Adrenal gland (tissue), 5 donors: ENCODE data around the gene SOCS6.

Experiments used
- POLR2A ChIP-seq, 2 donors: fragments of 450-650 bp; IDR thresholded peaks; one replicate each; pipeline ENCODE4 v1.6.1; 2017; ENCODE audit warnings: antibody characterized with exemption in 2 of 2, mild to moderate bottlenecking in 2 of 2, moderate library complexity in 1 of 2
- TF ChIP-seq, protein P1 (sequence below), 6 experiments: fragments of 450-650 bp in 4 of 6; fragments of 200-600 bp in 2 of 6; sonication (generic) in 1 of 6; IDR thresholded peaks; 1 replicate in 5 of 6; 2 replicates in 1 of 6; pipeline versions ENCODE4 v1.5.1 to v1.8.0; 2016 to 2021; ENCODE audit warnings: antibody characterized with exemption in 6 of 6, mild to moderate bottlenecking in 2 of 6, moderate library complexity in 1 of 6
- donor health status: DM: no; HTN: no; CAD: no.

GRCh38 chr18:70326255-70326654, 37.4 kb downstream of the SOCS6 start:
- TF ChIP-seq POLR2A (IDR thresholded peaks at IDR 0.05), result no peak
- TF ChIP-seq, protein P1, sequence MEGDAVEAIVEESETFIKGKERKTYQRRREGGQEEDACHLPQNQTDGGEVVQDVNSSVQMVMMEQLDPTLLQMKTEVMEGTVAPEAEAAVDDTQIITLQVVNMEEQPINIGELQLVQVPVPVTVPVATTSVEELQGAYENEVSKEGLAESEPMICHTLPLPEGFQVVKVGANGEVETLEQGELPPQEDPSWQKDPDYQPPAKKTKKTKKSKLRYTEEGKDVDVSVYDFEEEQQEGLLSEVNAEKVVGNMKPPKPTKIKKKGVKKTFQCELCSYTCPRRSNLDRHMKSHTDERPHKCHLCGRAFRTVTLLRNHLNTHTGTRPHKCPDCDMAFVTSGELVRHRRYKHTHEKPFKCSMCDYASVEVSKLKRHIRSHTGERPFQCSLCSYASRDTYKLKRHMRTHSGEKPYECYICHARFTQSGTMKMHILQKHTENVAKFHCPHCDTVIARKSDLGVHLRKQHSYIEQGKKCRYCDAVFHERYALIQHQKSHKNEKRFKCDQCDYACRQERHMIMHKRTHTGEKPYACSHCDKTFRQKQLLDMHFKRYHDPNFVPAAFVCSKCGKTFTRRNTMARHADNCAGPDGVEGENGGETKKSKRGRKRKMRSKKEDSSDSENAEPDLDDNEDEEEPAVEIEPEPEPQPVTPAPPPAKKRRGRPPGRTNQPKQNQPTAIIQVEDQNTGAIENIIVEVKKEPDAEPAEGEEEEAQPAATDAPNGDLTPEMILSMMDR (IDR thresholded peaks at IDR 0.05), result no peak
